Naive thymus-derived CD4-positive, alpha-beta T cell (primary cell): ENCODE results near the gene NCF4. TPM values are rescaled to one million over a fixed set of nuclear protein-coding genes. Genes with fewer than 3 reads are reported as not detected.
A peak's percentile ranks its signal among the peaks of the same experiment; 100 is the strongest.

Experiments used
- ATAC-seq: fragments of 150-1000 bp; cut with Tn5 transposase; 2 replicates; pipeline ENCODE4 v1.10.0; 2021; ENCODE audit warnings: mild to moderate bottlenecking, moderate library complexity
- CTCF ChIA-PET: fragments of 350-600 bp; sonication (Branson Sonifier 250); formaldehyde crosslinking; loops from one replicate; lab custom pipeline; 2021; ENCODE audit warnings: antibody characterized with exemption; lab: Charles Lee
- POLR2A ChIA-PET: fragments of 350-600 bp; sonication (Branson Sonifier 250); formaldehyde crosslinking; loops from one replicate; lab custom pipeline; 2021; ENCODE audit warnings: antibody characterized with exemption, inconsistent platforms; lab: Charles Lee
- DNase-seq, 9 donors: peaks; one replicate each; pipeline versions ENCODE4 v3.0.0 to v3.0.0-alpha.2; 2020 to 2022; ENCODE audit warnings: mixed read lengths in 1 of 9
- H3K27ac ChIP-seq: one replicate; pipeline ENCODE4 v1.7.0; 2013; ENCODE audit warnings: mild to moderate bottlenecking, low read depth, low read length, moderate library complexity
- H3K27me3 ChIP-seq, 2 donors: one replicate each; pipeline ENCODE4 v1.7.0; 2013; ENCODE audit warnings: low read length in 2 of 2, mild to moderate bottlenecking in 2 of 2, moderate library complexity in 2 of 2; ENCODE audit not compliant: control insufficient read depth in 2 of 2, insufficient read depth in 2 of 2
- H3K36me3 ChIP-seq, 3 experiments: 1 replicate in 2 of 3; 2 replicates in 1 of 3; pipeline ENCODE4 v1.7.0; 2013; ENCODE audit warnings: low read length in 3 of 3, mild to moderate bottlenecking in 3 of 3, moderate library complexity in 1 of 3; ENCODE audit not compliant: insufficient read depth in 3 of 3, control insufficient read depth in 2 of 3
- H3K4me1 ChIP-seq, 2 donors: one replicate each; pipeline ENCODE4 v1.7.0; 2013; ENCODE audit warnings: low read length in 2 of 2, mild to moderate bottlenecking in 2 of 2, moderate library complexity in 1 of 2; ENCODE audit not compliant: control insufficient read depth in 2 of 2, insufficient read depth in 2 of 2
- H3K4me3 ChIP-seq: 2 replicates; pipeline ENCODE4 v1.7.0; 2013; ENCODE audit warnings: mild to moderate bottlenecking, low read length
- H3K9me3 ChIP-seq, 3 experiments: 1 replicate in 2 of 3; 2 replicates in 1 of 3; pipeline ENCODE4 v1.7.0; 2013; ENCODE audit warnings: low read length in 3 of 3; ENCODE audit not compliant: control insufficient read depth in 2 of 3
- H3K27ac Mint-ChIP-seq, 9 donors: one replicate each; pipeline ENCODE4 v1.8.0; 2020 to 2022; ENCODE audit warnings: mixed read lengths in 9 of 9, mild to moderate bottlenecking in 8 of 9, moderate library complexity in 5 of 9, inconsistent platforms in 2 of 9
- H3K27me3 Mint-ChIP-seq, 5 donors: one replicate each; pipeline ENCODE4 v1.8.0; 2021 to 2022; ENCODE audit warnings: mixed read lengths in 5 of 5, mild to moderate bottlenecking in 1 of 5
- H3K36me3 Mint-ChIP-seq, 5 donors: one replicate each; pipeline ENCODE4 v1.8.0; 2020 to 2022; ENCODE audit warnings: mixed read lengths in 5 of 5, mild to moderate bottlenecking in 3 of 5, inconsistent platforms in 1 of 5
- H3K4me1 Mint-ChIP-seq, 7 donors: one replicate each; pipeline ENCODE4 v1.8.0; 2020 to 2022; ENCODE audit warnings: mixed read lengths in 7 of 7, mild to moderate bottlenecking in 3 of 7, inconsistent platforms in 1 of 7
- H3K4me3 Mint-ChIP-seq, 10 donors: one replicate each; pipeline ENCODE4 v1.8.0; 2020 to 2022; ENCODE audit warnings: mild to moderate bottlenecking in 10 of 10, mixed read lengths in 10 of 10, moderate library complexity in 6 of 10, inconsistent platforms in 2 of 10
- H3K9me3 Mint-ChIP-seq, 11 donors: one replicate each; pipeline ENCODE4 v1.8.0; 2020 to 2022; ENCODE audit warnings: mixed read lengths in 11 of 11, mild to moderate bottlenecking in 4 of 11, inconsistent platforms in 1 of 11, moderate library complexity in 1 of 11
- intact Hi-C, 2 donors: fragments of 100-400 bp; cut with micrococcal nuclease; formaldehyde crosslinking; loops; one replicate each; pipeline ENCODE4 v1.15.1; 2023
- polyA plus RNA-seq, 2 donors: library from polyadenylated mRNA; unstranded; fragments of 300-500 nt; fragmentation: Illumina TruSeq; gene quantifications; one replicate each; pipeline ENCODE4 v1.2.3, GENCODE V29; 2021
- total RNA-seq, 6 experiments: library from RNA in 5 of 6; stranded (reverse) in 5 of 6; gene quantifications; 1 replicate in 5 of 6; 2 replicates in 1 of 6; pipeline ENCODE4 v1.2.3 and lab custom pipeline; 2021 to 2026

The NCF4 gene
- total and polyA plus RNA-seq, 7 experiments from 2014 or later, result 0.24 to 57.1 (median 3.8) TPM

DNA sequence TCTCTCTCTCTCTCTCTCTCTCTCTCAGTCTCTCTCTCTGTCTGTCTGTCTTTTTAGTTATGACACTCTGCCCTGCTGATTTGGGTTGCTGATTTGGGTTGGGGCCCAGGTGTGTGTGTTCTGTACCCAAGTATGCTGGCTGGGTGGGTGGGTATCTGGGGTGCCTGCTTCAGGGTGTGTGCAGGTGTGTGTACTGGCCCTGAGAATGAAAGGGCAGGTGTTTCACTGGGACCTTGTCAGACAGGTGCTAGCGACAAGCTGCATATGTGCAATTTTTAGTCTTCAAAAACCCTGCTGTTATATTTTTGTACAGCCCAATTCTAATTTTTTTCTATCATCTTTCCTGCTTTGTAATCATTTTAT, 53.6 kb downstream of the NCF4 start:
- no peaks in the 10 kb centered on the region for H3K36me3 Mint-ChIP-seq
- H3K36me3 ChIP-seq, result no peaks in the 10 kb centered on the region
- ChIA-PET CTCF (no interaction called here), POLR2A (no interaction called here)
- peak overlapping the region in 2 of 10 donors; percentile 42 to 81 for H3K4me3 Mint-ChIP-seq
- peak overlapping the region in 1 of 9 donors; percentile 66 for H3K27ac Mint-ChIP-seq
- no peak for ATAC-seq
- H3K4me1 ChIP-seq, result no peaks in the 10 kb centered on the region
- H3K4me1 Mint-ChIP-seq, result peaks cover 0 to 11% (median 0%) of the 10 kb centered on the region in 7 donors
- intact Hi-C loops, result no loop called here
- no peak for DNase-seq
- peaks cover 0 to 2% (median 0%) of the 10 kb centered on the region in 11 donors for H3K9me3 Mint-ChIP-seq
- H3K9me3 ChIP-seq, result no peaks in the 10 kb centered on the region
- no peak overlapping the region for H3K27ac ChIP-seq
- H3K27me3 Mint-ChIP-seq, result peaks cover 7 to 46% (median 16%) of the 10 kb centered on the region in 5 donors
- no peaks in the 10 kb centered on the region for H3K27me3 ChIP-seq
- no peak overlapping the region for H3K4me3 ChIP-seq

- Histone ChIP-seq H3K27me3 (no peaks in the 10 kb centered on the region), H3K4me1 (no peaks in the 10 kb centered on the region), H3K36me3 (no peaks in the 10 kb centered on the region), H3K9me3 (no peaks in the 10 kb centered on the region), H3K4me3 (no peak overlapping the region), H3K27ac (no peak overlapping the region)
- Mint-ChIP-seq H3K9me3 (peaks cover 0 to 5% (median 0%) of the 10 kb centered on the region in 11 donors), H3K36me3 (peaks cover 0 to 3% (median 0%) of the 10 kb centered on the region in 5 donors), H3K27ac (no peak overlapping the region), H3K27me3 (peaks cover 7 to 39% (median 19%) of the 10 kb centered on the region in 5 donors), H3K4me1 (peaks cover 0 to 14% (median 0%) of the 10 kb centered on the region in 7 donors), H3K4me3 (no peak overlapping the region)
- no peak for DNase-seq
- ChIA-PET POLR2A (no interaction called here), CTCF (no interaction called here)
- no peak for ATAC-seq
- intact Hi-C loops, result no loop called here
Measured at GRCh38 chr22:36916034-36916433, 55.2 kb downstream of the NCF4 start.

DNA sequence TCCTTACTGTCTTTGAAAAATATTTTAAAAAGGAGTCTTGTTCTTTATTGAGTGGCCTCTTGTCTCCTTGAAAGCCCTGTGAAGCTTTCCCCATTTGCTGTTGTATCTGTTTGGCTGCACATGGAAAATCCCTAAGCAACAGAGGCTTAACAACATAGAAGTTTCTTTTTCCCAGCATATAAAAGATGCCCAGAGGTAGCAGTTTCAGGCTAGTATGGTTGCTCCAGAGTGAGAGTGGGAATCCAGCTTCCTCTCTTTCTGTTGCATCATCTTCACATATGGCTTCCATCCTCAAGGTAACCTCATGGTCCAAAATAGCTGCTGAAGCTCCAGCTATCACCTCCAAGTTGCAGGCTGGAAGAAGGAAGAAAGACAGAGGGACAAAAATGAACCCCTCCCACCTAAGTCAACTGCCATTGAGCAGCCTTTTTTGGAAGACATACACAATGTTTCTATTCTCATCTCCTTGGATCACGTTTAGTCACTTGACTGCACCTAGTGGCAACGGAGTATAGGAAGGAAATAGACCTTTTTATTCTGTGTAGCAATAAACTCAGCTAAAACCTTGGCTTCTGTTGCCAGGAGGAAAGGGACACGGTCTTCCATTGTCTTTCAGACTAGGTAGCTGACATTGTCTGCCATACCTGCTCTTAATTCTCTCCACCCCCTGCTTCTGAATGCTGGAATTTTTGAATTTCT, 57.9 kb downstream of the NCF4 start:
- H3K4me1 Mint-ChIP-seq, result peaks cover 0 to 11% (median 0%) of the 10 kb centered on the region in 7 donors
- H3K27me3 Mint-ChIP-seq, result peaks cover 0 to 29% (median 15%) of the 10 kb centered on the region in 5 donors
- Histone ChIP-seq H3K4me3 (no peak overlapping the region), H3K4me1 (no peaks in the 10 kb centered on the region), H3K9me3 (no peaks in the 10 kb centered on the region), H3K36me3 (no peaks in the 10 kb centered on the region), H3K27ac (no peak overlapping the region), H3K27me3 (no peaks in the 10 kb centered on the region)
- CTCF ChIA-PET, result no interaction called here
- ATAC-seq (no peak), DNase-seq (no peak)
- intact Hi-C loops, result no loop called here
- no peak overlapping the region for H3K27ac Mint-ChIP-seq
- H3K4me3 Mint-ChIP-seq, result no peak overlapping the region
- H3K9me3 Mint-ChIP-seq, result peaks cover 0 to 5% (median 0%) of the 10 kb centered on the region in 11 donors
- POLR2A ChIA-PET, result no interaction called here
- H3K36me3 Mint-ChIP-seq, result peaks cover 0 to 3% (median 0%) of the 10 kb centered on the region in 5 donors

- Mint-ChIP-seq H3K9me3 (peaks cover 0 to 5% (median 0%) of the 10 kb centered on the region in 11 donors), H3K36me3 (peaks cover 0 to 4% (median 0%) of the 10 kb centered on the region in 5 donors), H3K4me1 (peaks cover 0 to 11% (median 0%) of the 10 kb centered on the region in 7 donors), H3K27me3 (peaks cover 13 to 32% (median 19%) of the 10 kb centered on the region in 5 donors), H3K4me3 (peak overlapping the region in 1 of 10 donors; percentile 7), H3K27ac (peak overlapping the region in 1 of 9 donors; percentile 15)
- Histone ChIP-seq H3K4me3 (no peak overlapping the region), H3K36me3 (no peaks in the 10 kb centered on the region), H3K27me3 (no peaks in the 10 kb centered on the region), H3K4me1 (no peaks in the 10 kb centered on the region), H3K9me3 (no peaks in the 10 kb centered on the region), H3K27ac (no peak overlapping the region)
- CTCF ChIA-PET, result no interaction called here
- ATAC-seq (peak; percentile 88), DNase-seq (no peak)
- POLR2A ChIA-PET, result no interaction called here
- intact Hi-C loops, result no loop called here
Measured at GRCh38 chr22:36921309-36922104, 60.7 kb downstream of the NCF4 start.

- ChIA-PET CTCF (no interaction called here), POLR2A (no interaction called here)
- no peak overlapping the region for H3K27ac Mint-ChIP-seq
- peaks cover 13 to 30% (median 17%) of the 10 kb centered on the region in 5 donors for H3K27me3 Mint-ChIP-seq
- ATAC-seq (no peak), DNase-seq (no peak)
- peaks cover 0 to 4% (median 0%) of the 10 kb centered on the region in 5 donors for H3K36me3 Mint-ChIP-seq
- H3K36me3 ChIP-seq, result no peaks in the 10 kb centered on the region
- H3K4me1 ChIP-seq, result no peaks in the 10 kb centered on the region
- intact Hi-C loops, result no loop called here
- H3K9me3 Mint-ChIP-seq, result peaks cover 0 to 5% (median 0%) of the 10 kb centered on the region in 11 donors
- no peaks in the 10 kb centered on the region for H3K27me3 ChIP-seq
- no peak overlapping the region for H3K4me3 Mint-ChIP-seq
- H3K4me1 Mint-ChIP-seq, result peaks cover 0 to 11% (median 0%) of the 10 kb centered on the region in 7 donors
- no peak overlapping the region for H3K27ac ChIP-seq
- no peaks in the 10 kb centered on the region for H3K9me3 ChIP-seq
- H3K4me3 ChIP-seq, result no peak overlapping the region
Measured at GRCh38 chr22:36922105-36922608, 61.4 kb downstream of the NCF4 start.

DNA sequence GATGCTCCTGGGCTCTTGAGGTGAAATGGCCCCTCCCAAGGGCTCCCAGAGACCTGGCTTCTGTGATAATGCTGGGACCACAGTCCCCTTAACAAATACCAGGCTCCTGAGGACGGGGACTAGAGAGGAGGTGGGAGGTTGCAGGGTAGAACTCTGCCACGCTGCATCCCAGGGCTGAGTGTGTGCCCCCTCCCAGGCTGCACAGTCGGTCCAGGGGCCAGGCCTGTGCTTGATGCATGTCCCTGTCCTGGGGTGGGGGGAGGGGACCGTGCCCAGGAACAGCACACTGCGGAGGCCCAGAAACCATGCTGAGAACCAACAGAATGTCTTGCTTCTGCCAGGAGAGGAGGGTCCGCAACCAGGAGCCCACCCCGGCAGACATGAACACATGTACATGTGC, 61.9 kb downstream of the NCF4 start:
- no peak overlapping the region for H3K27ac Mint-ChIP-seq
- Histone ChIP-seq H3K4me1 (no peaks in the 10 kb centered on the region), H3K27me3 (no peaks in the 10 kb centered on the region), H3K9me3 (no peaks in the 10 kb centered on the region), H3K36me3 (no peaks in the 10 kb centered on the region), H3K4me3 (no peak overlapping the region), H3K27ac (no peak overlapping the region)
- ATAC-seq (no peak), DNase-seq (no peak)
- H3K4me1 Mint-ChIP-seq, result peaks cover 0 to 11% (median 0%) of the 10 kb centered on the region in 7 donors
- peaks cover 11 to 27% (median 22%) of the 10 kb centered on the region in 5 donors for H3K27me3 Mint-ChIP-seq
- H3K36me3 Mint-ChIP-seq, result peaks cover 0 to 4% (median 0%) of the 10 kb centered on the region in 5 donors
- intact Hi-C loops, result no loop called here
- H3K9me3 Mint-ChIP-seq, result peaks cover 0 to 5% (median 0%) of the 10 kb centered on the region in 11 donors
- no peak overlapping the region for H3K4me3 Mint-ChIP-seq
- ChIA-PET POLR2A (no interaction called here), CTCF (no interaction called here)
